ENCODE results near the gene YTHDC2. TPM values are rescaled to one million over a fixed set of nuclear protein-coding genes. Genes with fewer than 3 reads are reported as not detected.

Gene YTHDC2
- total RNA-seq, 1 donor from 2014 or later = 37.3 TPM

DNA sequence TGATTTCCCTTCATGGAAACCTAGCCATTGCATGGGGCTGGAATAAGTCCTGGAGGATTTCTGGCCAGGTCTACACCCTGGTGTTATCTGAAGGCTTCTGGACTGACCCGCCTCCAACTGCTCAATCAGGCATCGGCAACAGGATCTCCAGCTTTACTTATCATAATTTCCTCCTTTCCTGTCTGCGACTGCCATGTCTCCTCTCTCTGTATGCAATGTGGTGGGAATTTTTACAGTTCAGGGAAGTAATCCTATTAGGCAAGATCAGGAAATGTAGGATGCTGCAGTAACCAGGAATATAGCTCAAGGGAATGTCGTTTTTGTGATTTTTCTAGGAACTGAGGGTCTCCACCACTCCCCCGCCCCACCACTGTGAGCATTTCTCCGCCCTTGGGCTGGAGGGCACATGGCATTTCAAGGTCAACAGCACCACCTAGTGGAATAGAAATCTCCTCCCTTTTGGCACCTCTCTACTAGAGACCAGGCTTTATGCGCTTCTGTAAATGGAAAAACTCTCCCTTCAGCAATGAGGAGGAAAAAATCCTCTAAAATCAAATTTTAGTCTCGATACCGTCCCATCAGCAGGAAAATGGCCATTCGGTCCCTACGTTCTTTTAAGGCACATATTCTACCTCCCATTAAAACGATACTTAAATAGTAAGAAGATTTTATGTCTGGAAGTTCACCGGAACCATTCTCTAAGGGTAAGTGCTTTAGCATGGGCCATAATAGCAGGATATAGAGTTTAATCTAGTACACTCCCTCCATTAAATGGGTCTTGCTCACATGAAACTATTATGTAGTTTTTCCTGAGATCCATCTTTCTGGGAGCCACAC, 93.0 kb downstream of the YTHDC2 start:
- peak; percentile 85 for TF ChIP-seq CTCF (IDR thresholded peaks at IDR 0.05; ENCODE audit: unreplicated experiment)
- peaks cover 3% of the 10 kb centered on the region for H3K4me1 Mint-ChIP-seq (ENCODE audit: low read depth)
- peak; percentile 41 for DNase-seq (ENCODE audit: low spot score, unreplicated experiment)
- no peak overlapping the region for H3K27ac Mint-ChIP-seq
- H3K27me3 Mint-ChIP-seq = peaks cover 3% of the 10 kb centered on the region
- H3K9me3 Mint-ChIP-seq (ENCODE audit: low read depth) = peaks cover 6% of the 10 kb centered on the region
- H3K4me3 Mint-ChIP-seq (ENCODE audit: low read depth) = peak overlapping the region; percentile 45
- peaks cover 1% of the 10 kb centered on the region for H3K36me3 Mint-ChIP-seq (ENCODE audit: insufficient read depth)

DNA sequence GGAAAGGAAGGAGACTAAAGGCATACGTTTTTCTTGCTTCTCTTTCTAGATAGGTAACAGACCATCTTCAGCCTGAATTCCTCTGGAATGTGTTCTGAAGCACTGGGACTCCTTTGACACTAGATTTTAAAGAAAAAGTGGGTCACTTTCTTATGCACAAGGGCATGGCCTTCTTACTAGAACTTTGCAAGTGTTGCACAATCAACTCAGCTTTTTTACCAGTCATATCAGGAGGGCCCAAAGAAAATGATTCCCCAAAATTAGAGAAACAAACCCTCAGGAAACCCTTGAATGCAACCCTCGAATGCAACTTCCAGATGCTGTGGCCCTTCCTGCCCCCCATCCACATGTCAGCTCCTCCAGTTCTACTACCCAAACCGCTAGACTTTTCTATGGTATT, 93.9 kb downstream of the YTHDC2 start:
- H3K4me3 Mint-ChIP-seq (ENCODE audit: low read depth) = no peak overlapping the region
- TF ChIP-seq CTCF (IDR thresholded peaks at IDR 0.05; ENCODE audit: unreplicated experiment) = no peak
- peaks cover 6% of the 10 kb centered on the region for H3K9me3 Mint-ChIP-seq (ENCODE audit: low read depth)
- DNase-seq (ENCODE audit: low spot score, unreplicated experiment) = no peak
- peaks cover 3% of the 10 kb centered on the region for H3K27me3 Mint-ChIP-seq
- peaks cover 3% of the 10 kb centered on the region for H3K4me1 Mint-ChIP-seq (ENCODE audit: low read depth)
- no peak overlapping the region for H3K27ac Mint-ChIP-seq
- H3K36me3 Mint-ChIP-seq (ENCODE audit: insufficient read depth) = peaks cover 1% of the 10 kb centered on the region

GRCh38 chr5:113608113-113608596, 94.7 kb downstream of the YTHDC2 start:
- H3K27ac Mint-ChIP-seq = no peak overlapping the region
- H3K4me1 Mint-ChIP-seq (ENCODE audit: low read depth) = peaks cover 3% of the 10 kb centered on the region
- peaks cover 6% of the 10 kb centered on the region for H3K27me3 Mint-ChIP-seq
- H3K36me3 Mint-ChIP-seq (ENCODE audit: insufficient read depth) = peaks cover 1% of the 10 kb centered on the region
- DNase-seq (ENCODE audit: low spot score, unreplicated experiment) = no peak
- H3K4me3 Mint-ChIP-seq (ENCODE audit: low read depth) = no peak overlapping the region
- H3K9me3 Mint-ChIP-seq (ENCODE audit: low read depth) = peaks cover 6% of the 10 kb centered on the region
- no peak for TF ChIP-seq CTCF (IDR thresholded peaks at IDR 0.05; ENCODE audit: unreplicated experiment)

GRCh38 chr5:113612060-113612496, 98.6 kb downstream of the YTHDC2 start:
- H3K27ac Mint-ChIP-seq = no peak overlapping the region
- peaks cover 9% of the 10 kb centered on the region for H3K27me3 Mint-ChIP-seq
- no peak for DNase-seq (ENCODE audit: low spot score, unreplicated experiment)
- H3K36me3 Mint-ChIP-seq (ENCODE audit: insufficient read depth) = peaks cover 1% of the 10 kb centered on the region
- peaks cover 6% of the 10 kb centered on the region for H3K9me3 Mint-ChIP-seq (ENCODE audit: low read depth)
- H3K4me1 Mint-ChIP-seq (ENCODE audit: low read depth) = no peaks in the 10 kb centered on the region
- no peak overlapping the region for H3K4me3 Mint-ChIP-seq (ENCODE audit: low read depth)
- TF ChIP-seq CTCF (IDR thresholded peaks at IDR 0.05; ENCODE audit: unreplicated experiment) = peak; percentile 69

DNA sequence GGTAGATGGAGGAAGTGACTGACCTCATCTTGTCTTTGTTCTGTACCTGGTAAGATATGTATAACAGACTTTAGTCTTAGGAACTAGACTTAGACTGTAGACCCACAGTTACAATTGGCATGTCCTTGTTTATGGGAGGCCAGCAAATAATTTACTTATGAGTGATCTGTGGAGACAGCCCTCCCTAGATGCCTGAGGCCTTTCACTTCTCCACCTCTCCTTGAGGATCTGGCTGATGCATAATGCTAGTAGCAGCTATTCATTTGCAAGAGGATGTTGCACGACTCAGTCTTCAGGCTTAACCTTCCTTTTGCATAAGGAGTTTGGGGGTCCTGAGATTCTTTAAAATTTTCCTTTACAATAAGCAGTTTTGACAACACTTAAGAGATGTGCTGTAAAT, 100.7 kb downstream of the YTHDC2 start:
- peaks cover 1% of the 10 kb centered on the region for H3K36me3 Mint-ChIP-seq (ENCODE audit: insufficient read depth)
- H3K27me3 Mint-ChIP-seq = peaks cover 9% of the 10 kb centered on the region

More for the DNA sequence above, 100.7 kb downstream of the YTHDC2 start:
- no peak for TF ChIP-seq CTCF (IDR thresholded peaks at IDR 0.05; ENCODE audit: unreplicated experiment)
- Mint-ChIP-seq H3K27ac (no peak overlapping the region), H3K4me1 (ENCODE audit: low read depth) (no peaks in the 10 kb centered on the region), H3K9me3 (ENCODE audit: low read depth) (peaks cover 10% of the 10 kb centered on the region), H3K4me3 (ENCODE audit: low read depth) (no peak overlapping the region)
- no peak for DNase-seq (ENCODE audit: low spot score, unreplicated experiment)

Measured in progenitor cell of endocrine pancreas (in vitro differentiated cells).